Activated CD4-positive, alpha-beta T cell treated with anti-CD3 and anti-CD28 coated beads, Interleukin-2, amount 10 ng/mL, durations not matched to agents 24 days and 14 days (primary cell): Measurements from ENCODE around the gene S1PR5. TPM values are rescaled to one million over a fixed set of nuclear protein-coding genes. Genes with fewer than 3 reads are reported as not detected.
"Not testable (repeated sequence)": the region's sequence is repeated elsewhere in the genome, so short reads cannot be mapped to it uniquely, and the experiment has no call there.

Source experiments
- DNase-seq: peaks from one replicate; pipeline ENCODE4 v3.0.0; 2022
- H3K27ac Mint-ChIP-seq: one replicate; pipeline ENCODE4 v1.8.0; 2022; ENCODE audit warnings: mild to moderate bottlenecking, mixed read lengths
- H3K27me3 Mint-ChIP-seq: one replicate; pipeline ENCODE4 v1.8.0; 2022; ENCODE audit warnings: mixed read lengths
- H3K36me3 Mint-ChIP-seq: one replicate; pipeline ENCODE4 v1.8.0; 2022; ENCODE audit warnings: low read depth, mild to moderate bottlenecking, mixed read lengths
- H3K4me1 Mint-ChIP-seq: one replicate; pipeline ENCODE4 v1.8.0; 2021; ENCODE audit warnings: mixed read lengths
- H3K4me3 Mint-ChIP-seq: one replicate; pipeline ENCODE4 v1.8.0; 2022; ENCODE audit warnings: mild to moderate bottlenecking, moderate library complexity, mixed read lengths
- H3K9me3 Mint-ChIP-seq: one replicate; pipeline ENCODE4 v1.8.0; 2021; ENCODE audit warnings: mixed read lengths
- intact Hi-C: fragments of 100-400 bp; cut with micrococcal nuclease; formaldehyde crosslinking; loops from one replicate; pipeline ENCODE4 v1.15.1; 2023
- total RNA-seq: library from RNA; stranded (reverse); gene quantifications from 2 replicates; pipeline ENCODE4 v1.2.3, GENCODE V29; 2022

Gene S1PR5
- total RNA-seq, 1 donor from 2014 or later, result not detected

DNA sequence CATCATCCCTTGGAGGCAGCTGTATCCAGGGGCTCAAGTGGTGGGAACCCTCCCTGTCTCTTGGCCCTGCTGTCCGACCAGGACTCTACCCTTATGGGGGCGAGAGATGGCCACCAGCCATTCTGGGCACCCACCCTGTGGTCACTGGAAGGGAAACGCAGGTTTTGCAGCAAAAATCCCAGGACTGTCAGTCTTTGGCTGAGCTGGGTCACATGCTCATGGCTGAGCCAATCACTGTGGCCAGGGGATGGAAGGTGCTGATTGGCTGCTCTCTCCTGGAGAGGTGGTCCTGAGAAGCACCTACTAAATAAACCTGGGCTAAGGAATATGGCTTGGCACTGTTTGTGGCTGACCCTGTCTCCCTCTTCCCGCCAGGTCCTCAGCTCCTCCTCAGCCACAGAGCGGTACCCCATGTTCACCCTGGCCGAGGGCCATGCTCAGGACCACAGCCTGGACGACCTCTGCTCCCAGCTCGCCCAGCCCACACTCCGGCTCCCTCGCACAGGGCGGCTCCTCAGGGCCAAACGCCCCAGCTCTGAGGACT, 35.3 kb upstream of the S1PR5 start:
- H3K4me3 Mint-ChIP-seq, result peak overlapping the region; percentile 19
- peaks cover 55% of the 10 kb centered on the region for H3K36me3 Mint-ChIP-seq
- intact Hi-C loops, result loop anchor here (2.0 to 5.0 kb wide), 2 partner anchors 14 to 40 kb away; partner anchors contain the start of gene KRI1
- no peaks in the 10 kb centered on the region for H3K9me3 Mint-ChIP-seq
- DNase-seq, result peak; percentile 72
- peaks cover 43% of the 10 kb centered on the region for H3K4me1 Mint-ChIP-seq
- no peaks in the 10 kb centered on the region for H3K27me3 Mint-ChIP-seq
- H3K27ac Mint-ChIP-seq, result peak overlapping the region; percentile 95

GRCh38 chr19:10551698-10552301, 34.6 kb upstream of the S1PR5 start:
- Mint-ChIP-seq H3K9me3 (no peaks in the 10 kb centered on the region), H3K4me1 (peaks cover 45% of the 10 kb centered on the region), H3K36me3 (peaks cover 58% of the 10 kb centered on the region), H3K27me3 (no peaks in the 10 kb centered on the region), H3K4me3 (no peak overlapping the region), H3K27ac (peak overlapping the region; percentile 67)
- intact Hi-C loops, result loop anchor here (2.0 to 5.0 kb wide), 2 partner anchors 15 to 39 kb away; partner anchors contain the start of gene KRI1
- peak; percentile 80 for DNase-seq

DNA sequence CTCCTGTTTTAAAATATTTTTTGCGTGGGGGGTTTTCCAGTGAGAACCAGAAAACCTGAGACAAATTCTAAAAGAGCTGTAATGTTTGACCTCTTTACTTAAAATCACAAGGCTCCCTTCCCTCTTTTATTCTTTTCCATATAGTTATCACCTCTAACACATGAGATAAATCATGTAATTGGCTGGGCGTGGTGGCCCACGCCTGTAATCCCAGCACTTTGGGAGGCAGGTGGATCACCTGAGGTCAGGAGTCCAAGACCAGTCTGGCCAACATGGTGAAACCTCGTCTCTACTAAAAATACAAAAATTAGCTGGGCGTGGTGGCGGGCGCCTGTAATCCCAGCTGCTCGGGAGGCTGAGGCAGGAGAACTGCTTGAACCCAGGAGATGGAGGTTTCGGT, 33.8 kb upstream of the S1PR5 start:
- intact Hi-C loops, result loop anchor here (5.0 kb wide), 1 partner anchor 39 kb away; no protein-coding TSS in a partner anchor
- not testable (repeated sequence) for H3K27ac Mint-ChIP-seq

DNA sequence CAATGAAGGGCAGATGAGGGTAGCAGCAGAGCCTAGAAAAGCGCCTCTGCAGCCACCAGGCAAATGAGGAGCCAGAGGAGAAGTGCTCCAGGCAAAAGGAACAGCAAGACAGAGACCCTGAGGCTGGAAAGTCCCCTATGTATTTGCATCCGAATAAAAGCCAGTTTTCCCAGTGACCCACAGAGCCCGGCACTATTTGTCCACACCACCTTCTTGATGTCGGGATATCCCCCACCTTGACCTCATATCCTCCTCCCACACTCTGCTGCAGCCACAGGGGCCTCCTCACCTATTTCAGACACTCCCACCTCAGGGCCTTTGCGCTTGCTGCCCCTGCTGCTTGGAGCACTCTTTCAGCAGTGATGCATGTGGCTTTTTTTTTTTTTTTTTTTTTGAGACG, 33.1 kb upstream of the S1PR5 start:
- Mint-ChIP-seq H3K4me3 (no peak overlapping the region), H3K27me3 (no peaks in the 10 kb centered on the region), H3K4me1 (peaks cover 38% of the 10 kb centered on the region), H3K36me3 (peaks cover 51% of the 10 kb centered on the region), H3K9me3 (no peaks in the 10 kb centered on the region), H3K27ac (no peak overlapping the region)
- no peak for DNase-seq
- intact Hi-C loops, result loop anchor here (5.0 kb wide), 1 partner anchor 38 kb away; no protein-coding TSS in a partner anchor

More for the DNA sequence above, 33.8 kb upstream of the S1PR5 start:
- not testable (repeated sequence) for DNase-seq, H3K4me3 Mint-ChIP-seq, H3K27me3 Mint-ChIP-seq, H3K9me3 Mint-ChIP-seq
- Mint-ChIP-seq H3K4me1 (peaks cover 43% of the 10 kb centered on the region), H3K36me3 (peaks cover 55% of the 10 kb centered on the region)

GRCh38 chr19:10549733-10550132, 32.5 kb upstream of the S1PR5 start:
- Mint-ChIP-seq H3K4me3 (no peak overlapping the region), H3K9me3 (no peaks in the 10 kb centered on the region), H3K4me1 (peaks cover 38% of the 10 kb centered on the region), H3K27me3 (no peaks in the 10 kb centered on the region), H3K36me3 (peaks cover 49% of the 10 kb centered on the region), H3K27ac (no peak overlapping the region)
- intact Hi-C loops, result loop anchor here (5.0 kb wide), 1 partner anchor 37 kb away; no protein-coding TSS in a partner anchor
- DNase-seq, result no peak

- intact Hi-C loops, result no loop called here
- DNase-seq, result no peak
- Mint-ChIP-seq H3K4me1 (peaks cover 29% of the 10 kb centered on the region), H3K27ac (no peak overlapping the region), H3K36me3 (peaks cover 43% of the 10 kb centered on the region), H3K4me3 (no peak overlapping the region), H3K27me3 (no peaks in the 10 kb centered on the region), H3K9me3 (no peaks in the 10 kb centered on the region)
Measured at GRCh38 chr19:10548746-10549276, 31.6 kb upstream of the S1PR5 start.

GRCh38 chr19:10546817-10547216, 29.6 kb upstream of the S1PR5 start:
- Mint-ChIP-seq H3K27ac (no peak overlapping the region), H3K9me3 (no peaks in the 10 kb centered on the region), H3K36me3 (peaks cover 27% of the 10 kb centered on the region), H3K4me1 (peaks cover 17% of the 10 kb centered on the region), H3K27me3 (no peaks in the 10 kb centered on the region), H3K4me3 (no peak overlapping the region)
- DNase-seq, result no peak
- intact Hi-C loops, result no loop called here

- intact Hi-C loops, result no loop called here
- Mint-ChIP-seq H3K4me1 (peaks cover 13% of the 10 kb centered on the region), H3K9me3 (no peaks in the 10 kb centered on the region), H3K36me3 (peaks cover 17% of the 10 kb centered on the region), H3K27me3 (peaks cover 7% of the 10 kb centered on the region), H3K27ac (peak overlapping the region; percentile 84), H3K4me3 (peak overlapping the region; percentile 90)
- DNase-seq, result no peak
Measured at GRCh38 chr19:10544753-10545251, 27.6 kb upstream of the S1PR5 start.

- intact Hi-C loops, result no loop called here
- peak overlapping the region; percentile 84 for H3K27ac Mint-ChIP-seq
Measured at GRCh38 chr19:10544242-10544752, 27.1 kb upstream of the S1PR5 start.

GRCh38 chr19:10543420-10544241, 26.4 kb upstream of the S1PR5 start, which contains the start of gene ATG4D:
Gene ATG4D, plus strand, starts transcription at chr19:10543904. Its CDS starts 187 bp downstream, at chr19:10544091.
- intact Hi-C loops, result loop anchor here (1.0 to 2.0 kb wide), 2 partner anchors 25 to 29 kb away; partner anchors contain the start of gene CDKN2D

More at GRCh38 chr19:10544242-10544752, 27.1 kb upstream of the S1PR5 start:
- peaks cover 8% of the 10 kb centered on the region for H3K27me3 Mint-ChIP-seq
- peak; percentile 77 for DNase-seq
- H3K9me3 Mint-ChIP-seq, result no peaks in the 10 kb centered on the region
- peaks cover 15% of the 10 kb centered on the region for H3K36me3 Mint-ChIP-seq
- H3K4me1 Mint-ChIP-seq, result peaks cover 13% of the 10 kb centered on the region
- peak overlapping the region; percentile 90 for H3K4me3 Mint-ChIP-seq

DNA sequence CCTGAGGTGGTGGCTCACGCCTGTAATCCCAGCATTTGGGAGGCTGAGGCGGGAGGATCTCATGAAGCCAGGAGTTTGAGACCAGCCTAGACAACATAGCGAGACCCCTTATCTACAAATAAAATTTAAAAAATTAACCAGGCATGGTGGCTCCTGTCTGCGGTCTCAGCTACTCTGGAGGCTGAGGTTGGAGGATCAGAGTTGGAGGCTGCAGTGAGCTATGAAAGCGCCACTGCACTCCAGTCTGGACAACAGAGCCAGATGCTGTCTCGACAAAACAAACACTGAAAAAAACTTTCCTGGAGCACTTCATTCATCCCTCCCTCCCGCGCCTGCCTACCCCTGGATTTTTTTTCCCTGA, 25.8 kb upstream of the S1PR5 start:
- DNase-seq, result no peak
- intact Hi-C loops, result loop anchor here (1.0 to 2.0 kb wide), 2 partner anchors 26 to 29 kb away; partner anchors contain the start of gene CDKN2D
- Mint-ChIP-seq H3K4me1 (peaks cover 13% of the 10 kb centered on the region), H3K27ac (no peak overlapping the region), H3K36me3 (peaks cover 5% of the 10 kb centered on the region), H3K9me3 (no peaks in the 10 kb centered on the region), H3K27me3 (peaks cover 19% of the 10 kb centered on the region), H3K4me3 (peak overlapping the region; percentile 79)

More at GRCh38 chr19:10543420-10544241, 26.4 kb upstream of the S1PR5 start, which contains the start of gene ATG4D:
- DNase-seq, result peak; percentile 93
- H3K9me3 Mint-ChIP-seq, result no peaks in the 10 kb centered on the region
- peaks cover 13% of the 10 kb centered on the region for H3K4me1 Mint-ChIP-seq
- peak within 1 kb of the TSS; percentile 84 for H3K27ac Mint-ChIP-seq
- H3K36me3 Mint-ChIP-seq, result peaks cover 10% of the 10 kb centered on the region
- peaks cover 13% of the 10 kb centered on the region for H3K27me3 Mint-ChIP-seq
- peak within 1 kb of the TSS; percentile 90 for H3K4me3 Mint-ChIP-seq

DNA sequence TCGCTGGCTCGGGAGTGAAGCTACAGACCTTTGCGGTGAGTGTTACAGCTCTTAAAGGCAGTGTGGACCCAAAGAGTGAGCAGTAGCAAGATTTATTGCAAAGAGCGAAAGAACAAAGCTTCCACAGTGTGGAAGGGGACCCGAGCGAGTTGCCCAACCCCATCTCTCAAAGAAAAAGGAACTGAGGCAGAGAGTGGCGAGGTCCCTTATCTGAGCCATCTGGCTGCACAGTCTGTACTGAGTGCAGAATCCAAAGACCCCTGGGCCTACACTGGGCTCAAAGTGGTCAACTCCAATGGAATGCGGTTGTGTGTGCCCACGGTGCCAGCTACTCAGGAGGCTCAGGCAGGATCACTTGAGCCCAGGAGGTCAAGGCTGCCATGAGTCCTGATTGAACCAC, 21.8 kb upstream of the S1PR5 start:
- H3K9me3 Mint-ChIP-seq, intact Hi-C loops, H3K4me3 Mint-ChIP-seq, H3K36me3 Mint-ChIP-seq, H3K4me1 Mint-ChIP-seq, H3K27ac Mint-ChIP-seq: not testable (repeated sequence)
- peak; percentile 50 for DNase-seq
- H3K27me3 Mint-ChIP-seq, result peaks cover 31% of the 10 kb centered on the region
